ENCODE data around the gene TSPAN9.

DNA sequence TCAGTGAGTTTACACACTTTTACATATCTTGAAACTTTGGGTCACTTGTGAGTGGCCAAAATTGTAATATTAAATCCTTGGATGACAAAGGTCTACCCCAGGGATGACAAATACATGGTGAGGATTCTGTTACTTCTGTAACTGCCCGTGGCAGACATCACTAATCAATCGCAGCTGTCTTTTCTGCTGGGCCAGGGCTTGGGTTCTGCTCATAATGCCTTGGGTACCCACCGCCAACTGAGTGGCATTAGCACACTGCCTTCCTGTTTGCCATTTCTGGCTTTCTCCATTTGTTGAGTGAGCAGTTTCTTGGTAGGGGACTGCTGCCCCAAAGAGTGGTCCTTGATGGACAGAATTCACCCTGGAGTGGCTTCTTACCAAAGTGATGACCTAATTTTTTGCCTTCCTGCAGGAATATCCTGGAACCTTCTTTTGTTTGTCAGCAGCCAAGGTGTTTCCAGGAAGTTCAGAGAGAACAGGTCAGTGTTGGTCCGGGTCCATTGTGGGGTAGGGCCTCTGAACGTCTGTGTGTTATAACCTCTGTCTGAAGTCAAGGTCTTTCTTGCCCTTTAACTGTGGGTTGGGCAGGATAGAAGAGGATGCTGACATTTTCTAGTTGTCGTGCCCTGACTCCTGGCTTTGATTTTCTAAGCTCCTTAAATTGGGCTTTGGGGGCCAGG lies 6.2 kb downstream of the TSPAN9 start:
- TF ChIP-seq EZH2 (IDR thresholded peaks at IDR 0.05; ENCODE audit: borderline replicate concordance, low read depth, low read length, poor library complexity, severe bottlenecking) (no peak), CTCF (conservative IDR thresholded peaks at IDR 0.05; ENCODE audit: low read depth, low read length) (no peak)
